IMR-90 (cell line): ENCODE data around the gene RFX6. TPM values are rescaled to one million over a fixed set of nuclear protein-coding genes. Genes with fewer than 3 reads are reported as not detected.

Experiments
- ATAC-seq: fragments of 200-7000 bp; cut with Tn5 transposase; 2 replicates; pipeline ENCODE4 v1.9.1; 2020; ENCODE audit warnings: low read depth, mild to moderate bottlenecking, moderate library complexity
- BruUV-seq: library from RNA; stranded (reverse); fragments of 400-500 nt; replicated peaks from 2 replicates; lab custom pipeline; 2021; lab: Mats Ljungman, UMichigan
- CTCF ChIA-PET: fragments of 300-600 bp; formaldehyde crosslinking; extraction: SDS; loops from one replicate; lab custom pipeline; 2021; ENCODE audit warnings: antibody characterized with exemption; lab: Yijun Ruan, JAX
- POLR2A ChIA-PET: fragments of 300-600 bp; sonication (Branson Sonifier 250); formaldehyde crosslinking; loops from one replicate; lab custom pipeline; 2022; ENCODE audit warnings: antibody characterized with exemption; ENCODE audit not compliant: unreplicated experiment; lab: Charles Lee
- DNase-seq: peaks from one replicate; pipeline ENCODE4 v3.0.0; 2013
- H2AFZ ChIP-seq: replicated peaks from 2 replicates; pipeline ENCODE3; 2013; ENCODE audit warnings: low read length, mild to moderate bottlenecking; ENCODE audit not compliant: poor library complexity
- H2AK5ac ChIP-seq: 2 replicates; pipeline ENCODE4 v1.6.1; 2013; ENCODE audit warnings: low read depth, low read length, inconsistent platforms
- H2AK9ac ChIP-seq: replicated peaks from 2 replicates; pipeline ENCODE3; 2013; ENCODE audit warnings: mild to moderate bottlenecking, low read depth, low read length, moderate library complexity; ENCODE audit not compliant: poor library complexity
- H2BK120ac ChIP-seq: 2 replicates; pipeline ENCODE4 v1.6.1; 2013; ENCODE audit warnings: low read depth, low read length, inconsistent platforms
- H2BK15ac ChIP-seq: 3 replicates; pipeline ENCODE4 v1.6.1; 2013; ENCODE audit warnings: low read depth, low read length, inconsistent platforms
- H2BK20ac ChIP-seq: 2 replicates; pipeline ENCODE4 v1.6.1; 2013; ENCODE audit warnings: low read depth, mild to moderate bottlenecking, inconsistent platforms, low read length, moderate library complexity
- H2BK5ac ChIP-seq: 2 replicates; pipeline ENCODE4 v1.6.1; 2013; ENCODE audit warnings: mild to moderate bottlenecking, low read depth, low read length, inconsistent platforms; ENCODE audit not compliant: poor library complexity, severe bottlenecking
- H3K14ac ChIP-seq: replicated peaks from 2 replicates; pipeline ENCODE4 v1.6.1; 2013; ENCODE audit warnings: low read depth, low read length, inconsistent platforms
- H3K18ac ChIP-seq: 2 replicates; pipeline ENCODE4 v1.6.1; 2013; ENCODE audit warnings: low read depth, low read length, control low read depth
- H3K23ac ChIP-seq: 2 replicates; pipeline ENCODE4 v1.6.1; 2013; ENCODE audit warnings: low read depth, low read length, inconsistent platforms
- H3K27ac ChIP-seq: 2 replicates; pipeline ENCODE4 v1.5.1; 2013; ENCODE audit warnings: mild to moderate bottlenecking, control low read depth, low read length; ENCODE audit not compliant: insufficient read depth
- H3K27me3 ChIP-seq: 2 replicates; pipeline ENCODE4 v1.6.1; 2013; ENCODE audit warnings: low read length; ENCODE audit not compliant: control insufficient read depth, insufficient read depth
- H3K36me3 ChIP-seq: 2 replicates; pipeline ENCODE4 v1.6.1; 2013; ENCODE audit warnings: low read length, mixed read lengths; ENCODE audit not compliant: control insufficient read depth, insufficient read depth
- H3K4ac ChIP-seq: 2 replicates; pipeline ENCODE4 v1.6.1; 2013; ENCODE audit warnings: low read depth, low read length, inconsistent platforms
- H3K4me1 ChIP-seq: 2 replicates; pipeline ENCODE4 v1.6.1; 2013; ENCODE audit warnings: low read length, mixed read lengths; ENCODE audit not compliant: control insufficient read depth, insufficient read depth
- H3K4me2 ChIP-seq: 2 replicates; pipeline ENCODE4 v1.6.1; 2013; ENCODE audit warnings: low read depth, mild to moderate bottlenecking, control low read depth, low read length, moderate library complexity
- H3K4me3 ChIP-seq: 2 replicates; pipeline ENCODE4 v1.5.1; 2013; ENCODE audit warnings: low read depth, mild to moderate bottlenecking, control low read depth, low read length, moderate library complexity; ENCODE audit not compliant: insufficient read depth
- H3K56ac ChIP-seq: 2 replicates; pipeline ENCODE4 v1.6.1; 2013; ENCODE audit warnings: low read length, inconsistent platforms; ENCODE audit not compliant: insufficient read depth; ENCODE audit errors: extremely low read depth
- H3K79me1 ChIP-seq, 2 experiments: 2 replicates each; pipeline ENCODE4 v1.6.1; 2013; ENCODE audit warnings: low read length in 2 of 2, inconsistent platforms in 1 of 2, low read depth in 1 of 2
- H3K9ac ChIP-seq: 2 replicates; pipeline ENCODE4 v1.6.1; 2013; ENCODE audit warnings: low read depth, low read length, control low read depth
- H3K9me1 ChIP-seq: 2 replicates; pipeline ENCODE4 v1.6.1; 2013; ENCODE audit warnings: low read length, inconsistent platforms; ENCODE audit not compliant: insufficient read depth
- H3K9me3 ChIP-seq: 2 replicates; pipeline ENCODE4 v1.6.1; 2013; ENCODE audit warnings: low read length; ENCODE audit not compliant: control insufficient read depth, insufficient read depth
- H4K20me1 ChIP-seq: 2 replicates; pipeline ENCODE4 v1.6.1; 2013; ENCODE audit warnings: low read length, inconsistent platforms; ENCODE audit not compliant: insufficient read depth
- H4K5ac ChIP-seq: 2 replicates; pipeline ENCODE4 v1.6.1; 2013; ENCODE audit warnings: mild to moderate bottlenecking, low read depth, low read length, control low read depth
- H4K8ac ChIP-seq, 2 experiments: 2 replicates each; pipeline ENCODE4 v1.6.1; 2013; ENCODE audit warnings: low read depth in 2 of 2, low read length in 2 of 2, control low read depth in 1 of 2, inconsistent platforms in 1 of 2
- H4K91ac ChIP-seq: 2 replicates; pipeline ENCODE4 v1.6.1; 2013; ENCODE audit warnings: low read depth, low read length, inconsistent platforms; ENCODE audit not compliant: insufficient read depth
- CEBPB ChIP-seq: IDR thresholded peaks from 2 replicates; pipeline ENCODE4 v1.6.1; 2012; ENCODE audit warnings: low read depth, low read length, improper control_type of control experiment
- CHD1 ChIP-seq: IDR thresholded peaks from 2 replicates; pipeline ENCODE4 v1.6.1; 2012; ENCODE audit warnings: low read depth, low read length, improper control_type of control experiment
- CTCF ChIP-seq: conservative IDR thresholded peaks from 2 replicates; pipeline ENCODE4 v1.5.1; 2012; ENCODE audit warnings: mild to moderate bottlenecking, low read depth, low read length, improper control_type of control experiment
- FOS ChIP-seq: fragments of 150-350 bp; IDR thresholded peaks from 2 replicates; pipeline ENCODE4 v1.6.1; 2016; ENCODE audit warnings: low read depth, low read length
- MAFK ChIP-seq: IDR thresholded peaks from 2 replicates; pipeline ENCODE4 v1.6.1; 2012; ENCODE audit warnings: low read depth, low read length, improper control_type of control experiment
- MAZ ChIP-seq: IDR thresholded peaks from 2 replicates; pipeline ENCODE4 v1.6.1; 2012; ENCODE audit warnings: low read depth, mild to moderate bottlenecking, low read length, improper control_type of control experiment, moderate library complexity, borderline replicate concordance
- MXI1 ChIP-seq: IDR thresholded peaks from 2 replicates; pipeline ENCODE4 v1.6.1; 2012; ENCODE audit warnings: low read depth, mild to moderate bottlenecking, low read length, moderate library complexity, borderline replicate concordance
- RCOR1 ChIP-seq: IDR thresholded peaks from 2 replicates; pipeline ENCODE4 v1.6.1; 2012; ENCODE audit warnings: mild to moderate bottlenecking, low read length, improper control_type of control experiment; ENCODE audit not compliant: insufficient replicate concordance
- RFX5 ChIP-seq: IDR thresholded peaks from 2 replicates; pipeline ENCODE4 v1.8.0; 2012; ENCODE audit warnings: low read depth, mild to moderate bottlenecking, low read length, moderate library complexity
- SMC3 ChIP-seq: fragments of 150-350 bp; IDR thresholded peaks from 2 replicates; pipeline ENCODE4 v1.6.1; 2016; ENCODE audit warnings: low read depth, mild to moderate bottlenecking, antibody characterized with exemption, low read length, moderate library complexity
- USF2 ChIP-seq: fragments of 150-350 bp; IDR thresholded peaks from 2 replicates; pipeline ENCODE4 v1.6.1; 2017; ENCODE audit warnings: mild to moderate bottlenecking, antibody characterized with exemption, low read length, low read depth
- WGBS, 2 experiments: methylation state at CpG; one replicate each; pipeline versions ENCODE4 v1.1.5 to v1.1.7; 2013; ENCODE audit warnings: missing lambda C conversion rate in 2 of 2; ENCODE audit not compliant: insufficient read length in 1 of 2; ENCODE audit errors: extremely low coverage in 2 of 2; 5-methylcytosine and 5-hydroxymethylcytosine counted together
- dilution Hi-C: fragments of 300-500 bp; cut with HindIII; formaldehyde crosslinking; loops from one replicate; pipeline ENCODE4 v1.14.3; 2018; ENCODE audit warnings: low sequenced_read_pairs; ENCODE audit not compliant: unreplicated experiment
- in situ Hi-C: fragments of 300-500 bp; cut with MboI; formaldehyde crosslinking; loops from 3 replicates; pipeline ENCODE4 v1.14.3; 2019; ENCODE audit warnings: low sequenced_read_pairs, inconsistent platforms, mixed read lengths
- intact Hi-C: fragments of 100-400 bp; cut with micrococcal nuclease; formaldehyde crosslinking; loops from 2 replicates; pipeline ENCODE4 v1.10.0; 2022
- polyA plus RNA-seq, 3 experiments: library from polyadenylated mRNA; depleted of rRNA; stranded (reverse); fragments of >200 nt; gene quantifications; 2 replicates each; pipeline ENCODE4 v1.2.3, GENCODE V29; 2012; ENCODE audit warnings: low replicate concordance in 1 of 3
- total RNA-seq: library from RNA; depleted of rRNA; stranded (reverse); fragments of >200 nt; gene quantifications from 2 replicates; pipeline ENCODE4 v1.2.3, GENCODE V29; 2012
- TF ChIP-seq, protein P1 (sequence below): fragments of 150-350 bp; IDR thresholded peaks from 2 replicates; pipeline ENCODE4 v1.6.1; 2016; ENCODE audit warnings: low read depth, mild to moderate bottlenecking, low read length, moderate library complexity, borderline replicate concordance

RFX6 gene
- total and polyA plus RNA-seq, 2 of the 4 experiments (the other 2 are of a cell fraction) = not detected

DNA sequence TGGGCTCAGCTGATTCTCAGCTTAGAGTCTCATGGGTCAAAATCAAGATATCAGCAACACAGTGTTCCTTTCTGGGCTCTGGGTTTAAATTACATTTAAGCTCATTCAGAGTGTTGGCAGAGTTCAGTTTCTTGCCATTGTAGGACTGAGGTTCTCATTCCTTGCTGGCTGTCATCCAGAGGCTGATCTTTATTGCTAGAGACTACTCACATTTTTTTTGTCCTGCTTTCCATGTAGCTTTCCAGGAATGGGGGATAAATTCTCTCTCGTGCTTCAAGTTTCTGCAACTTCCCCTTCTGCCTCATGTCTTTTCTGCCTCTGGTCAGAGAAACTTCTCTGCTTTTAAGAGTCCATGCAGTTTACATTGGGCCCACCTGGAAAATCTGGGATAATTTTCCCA is 86.9 kb downstream of the RFX6 start:
- H3K9me1 ChIP-seq = no peaks in the 10 kb centered on the region
- H3K9me3 ChIP-seq = no peaks in the 10 kb centered on the region
- H2BK15ac ChIP-seq = no peak overlapping the region
- no peak overlapping the region for H2AK9ac ChIP-seq
- no peak overlapping the region for H3K56ac ChIP-seq
- H3K4me3 ChIP-seq = no peak overlapping the region
- CTCF ChIA-PET = interaction anchor here (0.6 kb wide), 1 partner anchor 198 kb away, joined by 3 read pairs; no protein-coding TSS in a partner anchor
- no peak overlapping the region for H3K9ac ChIP-seq
- DNase-seq (no peak), ATAC-seq (no peak)
- H3K27ac ChIP-seq = no peak overlapping the region
- H2BK20ac ChIP-seq = no peak overlapping the region
- no peak overlapping the region for H2AK5ac ChIP-seq
- no peaks in the 10 kb centered on the region for H3K4me1 ChIP-seq
- H3K79me1 ChIP-seq = no peaks in the 10 kb centered on the region
- no peaks in the 10 kb centered on the region for H4K20me1 ChIP-seq
- H3K4me2 ChIP-seq = no peak overlapping the region
- H4K5ac ChIP-seq = no peak overlapping the region
- no peak overlapping the region for H4K8ac ChIP-seq
- POLR2A ChIA-PET = no interaction called here
- H4K91ac ChIP-seq = no peak overlapping the region
- intact Hi-C loops = no loop called here
- dilution Hi-C loops = no loop called here
- WGBS, 2 experiments = no CpG with 5 or more reads among the region's 1 CpG
- TF ChIP-seq, protein P1, sequence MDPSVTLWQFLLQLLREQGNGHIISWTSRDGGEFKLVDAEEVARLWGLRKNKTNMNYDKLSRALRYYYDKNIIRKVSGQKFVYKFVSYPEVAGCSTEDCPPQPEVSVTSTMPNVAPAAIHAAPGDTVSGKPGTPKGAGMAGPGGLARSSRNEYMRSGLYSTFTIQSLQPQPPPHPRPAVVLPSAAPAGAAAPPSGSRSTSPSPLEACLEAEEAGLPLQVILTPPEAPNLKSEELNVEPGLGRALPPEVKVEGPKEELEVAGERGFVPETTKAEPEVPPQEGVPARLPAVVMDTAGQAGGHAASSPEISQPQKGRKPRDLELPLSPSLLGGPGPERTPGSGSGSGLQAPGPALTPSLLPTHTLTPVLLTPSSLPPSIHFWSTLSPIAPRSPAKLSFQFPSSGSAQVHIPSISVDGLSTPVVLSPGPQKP = no peak
- TF ChIP-seq SMC3 (no peak), MAZ (no peak), CEBPB (no peak), USF2 (no peak), RFX5 (no peak), MAFK (no peak), MXI1 (no peak), FOS (no peak), CTCF (no peak), CHD1 (no peak), RCOR1 (no peak)
- in situ Hi-C loops = no loop called here
- H2BK5ac ChIP-seq = no peak overlapping the region
- no peaks in the 10 kb centered on the region for H3K36me3 ChIP-seq
- H3K4ac ChIP-seq = no peak overlapping the region
- no peak overlapping the region for H3K23ac ChIP-seq
- no TSS peak for BruUV-seq
- H3K27me3 ChIP-seq = no peaks in the 10 kb centered on the region
- no peak overlapping the region for H3K18ac ChIP-seq
- no peak overlapping the region for H2AFZ ChIP-seq
- H3K14ac ChIP-seq = no peak overlapping the region
- no peak overlapping the region for H2BK120ac ChIP-seq
